Lower leg skin (tissue), 4 donors: ENCODE results near the gene LETMD1. TPM values are rescaled to one million over a fixed set of nuclear protein-coding genes. Genes with fewer than 3 reads are reported as not detected.

Experiments
- DNase-seq, 2 donors: peaks; one replicate each; pipeline ENCODE4 v3.0.0-alpha.2; 2019; ENCODE audit warnings: low spot score in 2 of 2
- H3K4me3 ChIP-seq: fragments of 200-600 bp; sonication (generic); 2 replicates; pipeline ENCODE4 v1.5.1; 2017; ENCODE audit warnings: mild to moderate bottlenecking, low read depth; ENCODE audit not compliant: poor library complexity, severe bottlenecking
- CTCF ChIP-seq, 3 donors: fragments of 450-650 bp; IDR thresholded peaks; one replicate each; pipeline ENCODE4 v1.5.1; 2016; ENCODE audit warnings: antibody characterized with exemption in 3 of 3, mild to moderate bottlenecking in 3 of 3, moderate library complexity in 2 of 3
- POLR2A ChIP-seq, 2 donors: fragments of 450-650 bp; IDR thresholded peaks; one replicate each; pipeline ENCODE4 v1.6.1; 2016 to 2017; ENCODE audit warnings: antibody characterized with exemption in 2 of 2, mild to moderate bottlenecking in 1 of 2, moderate library complexity in 1 of 2
- WGBS, 2 donors: methylation state at CpG; one replicate each; pipeline ENCODE4 v1.1.5; 2018; 5-methylcytosine and 5-hydroxymethylcytosine counted together
- intact Hi-C: fragments of 100-400 bp; cut with DNase I; formaldehyde crosslinking; loops from one replicate; pipeline ENCODE4 v1.15.0; 2023; ENCODE audit warnings: low total_unique reads
- total RNA-seq, 4 donors: library from RNA; depleted of rRNA; stranded (reverse); fragments of >200 nt; gene quantifications; one replicate each; pipeline ENCODE4 v1.1.0, GENCODE V29; 2016

The LETMD1 gene
- total RNA-seq, 4 donors from 2014 or later, result 51.3 to 75.1 (median 56.6) TPM

GRCh38 chr12:51087818-51088217 lies 39.7 kb downstream of the LETMD1 start:
- WGBS, 2 donors, result 94 to 96% methylated on average over 3 of the region's 3 CpGs
- H3K4me3 ChIP-seq, result no peak overlapping the region
- TF ChIP-seq CTCF (IDR thresholded peaks at IDR 0.05) (no peak), POLR2A (IDR thresholded peaks at IDR 0.05) (no peak)
- intact Hi-C loops, result no loop called here
- no peak for DNase-seq

GRCh38 chr12:51090705-51091229 lies 42.6 kb downstream of the LETMD1 start:
- no peak overlapping the region for H3K4me3 ChIP-seq
- no peak for TF ChIP-seq POLR2A (IDR thresholded peaks at IDR 0.05)
- TF ChIP-seq CTCF (IDR thresholded peaks at IDR 0.05), result no peak
- no peak for DNase-seq
- intact Hi-C loops, result no loop called here
- 95 to 97% methylated on average over 10 of the region's 10 CpGs for WGBS, 2 donors

- TF ChIP-seq CTCF (IDR thresholded peaks at IDR 0.05) (no peak), POLR2A (IDR thresholded peaks at IDR 0.05) (no peak)
- intact Hi-C loops, result no loop called here
- 0 to 97% methylated on average over 1 of the region's 1 CpG for WGBS, 2 donors
These were observed 50.5 kb downstream of the LETMD1 start for GRCh38 chr12:51098611-51099010.

GRCh38 chr12:51103977-51104376 lies 55.9 kb downstream of the LETMD1 start:
- intact Hi-C loops, result no loop called here
- no peak overlapping the region for H3K4me3 ChIP-seq
- TF ChIP-seq CTCF (IDR thresholded peaks at IDR 0.05) (no peak), POLR2A (IDR thresholded peaks at IDR 0.05) (no peak)
- DNase-seq, result no peak

More at GRCh38 chr12:51098611-51099010, 50.5 kb downstream of the LETMD1 start:
- DNase-seq, result no peak
- no peak overlapping the region for H3K4me3 ChIP-seq

GRCh38 chr12:51108136-51108535 lies 60.0 kb downstream of the LETMD1 start:
- TF ChIP-seq CTCF (IDR thresholded peaks at IDR 0.05) (no peak), POLR2A (IDR thresholded peaks at IDR 0.05) (no peak)
- 85 to 94% methylated on average over 4 of the region's 4 CpGs for WGBS, 2 donors
- intact Hi-C loops, result no loop called here
- no peak for DNase-seq
- H3K4me3 ChIP-seq, result no peak overlapping the region

Other genes with a start within 250 kb of the LETMD1 start
- gene TMPRSS12, start 205.4 kb upstream of the LETMD1 start, total RNA-seq, result 1 to 10 TPM in 1 of 4 donors, not detected in 3; 1.4 TPM
- not detected for gene HIGD1C, start 95.8 kb upstream of the LETMD1 start, total RNA-seq
- 10 to 100 TPM; 48.8 to 76.1 (median 64.9) TPM for gene SLC11A2, start 21.9 kb upstream of the LETMD1 start, total RNA-seq
- 10 to 100 TPM; 16.6 to 22.7 (median 18.7) TPM for gene CSRNP2, start 35.3 kb downstream of the LETMD1 start, total RNA-seq
- 10 to 100 TPM; 14.9 to 17.7 (median 17.1) TPM for gene TFCP2, start 124.8 kb downstream of the LETMD1 start, total RNA-seq
- gene POU6F1, start 169.7 kb downstream of the LETMD1 start, total RNA-seq, result 10 to 100 TPM in 2 of 4 donors, 1 to 10 TPM in 2; 5.5 to 20.2 (median 10.6) TPM
- 100 to 1,000 TPM; 172 to 424 (median 256) TPM for gene DAZAP2, start 190.5 kb downstream of the LETMD1 start, total RNA-seq
- gene SMAGP, start 222.1 kb downstream of the LETMD1 start, total RNA-seq, result 10 to 100 TPM; 30.0 to 57.2 (median 44.9) TPM